ENCODE results near the gene OR52E5.

The OR52E5 gene

DNA sequence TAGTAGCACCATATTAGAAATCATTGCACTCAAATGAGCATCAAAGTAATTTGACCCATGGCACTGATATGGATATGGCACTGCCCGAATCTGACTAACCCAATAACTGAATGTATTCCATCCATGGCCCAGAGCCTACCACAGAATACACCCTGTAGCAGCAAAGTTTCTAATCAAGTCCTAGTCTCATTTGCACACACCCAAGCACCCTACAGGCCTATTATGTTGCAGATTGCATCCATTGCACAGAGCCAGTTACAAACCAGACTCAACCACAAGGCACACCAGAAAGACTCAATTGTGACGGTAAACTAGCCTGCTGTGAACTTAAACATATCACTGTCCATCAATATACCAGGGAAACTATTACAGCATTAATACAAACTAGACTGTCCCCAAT is 6.5 kb downstream of the OR52E5 start:
- DNase-seq (ENCODE audit: low read depth): no peak
- no peak overlapping the region for H3K4me3 ChIP-seq (ENCODE audit: low read length)

DNA sequence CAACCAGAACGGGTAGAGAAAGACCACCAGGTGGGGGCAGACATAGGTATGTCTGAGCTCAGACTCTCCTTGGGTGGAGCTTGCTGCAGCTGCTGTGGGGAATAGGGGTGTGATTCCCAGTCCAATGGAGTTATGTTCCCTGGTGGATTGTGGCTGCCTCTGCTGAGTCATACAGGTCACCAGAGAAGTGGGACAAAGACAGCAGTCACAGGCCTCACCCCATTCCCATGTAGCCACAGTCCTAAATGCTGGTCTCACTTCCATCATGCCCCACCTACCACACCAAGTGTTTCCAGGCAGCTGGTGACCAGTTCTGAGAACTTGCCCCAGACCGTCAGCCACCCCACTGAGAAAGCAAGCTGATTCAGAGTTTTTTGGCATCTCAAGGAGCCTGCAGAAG is 17.5 kb downstream of the OR52E5 start:
- Histone ChIP-seq H3K27me3 (replicated peaks; ENCODE audit: control insufficient read depth, insufficient read depth, low read length) (no peaks in the 10 kb centered on the region), H3K36me3 (ENCODE audit: control insufficient read depth, insufficient read depth, low read length, severe bottlenecking) (no peaks in the 10 kb centered on the region), H3K4me3 (ENCODE audit: low read length) (no peak overlapping the region), H3K9ac (ENCODE audit: low read length) (no peak overlapping the region), H3K4me1 (ENCODE audit: control insufficient read depth, insufficient read depth, low read length) (no peaks in the 10 kb centered on the region), H3K9me3 (ENCODE audit: control insufficient read depth, low read length) (no peaks in the 10 kb centered on the region)
- DNase-seq (ENCODE audit: low read depth): no peak

More for the DNA sequence above, 6.5 kb downstream of the OR52E5 start:
- Histone ChIP-seq H3K9me3 (ENCODE audit: control insufficient read depth, low read length) (no peaks in the 10 kb centered on the region), H3K27me3 (replicated peaks; ENCODE audit: control insufficient read depth, insufficient read depth, low read length) (no peaks in the 10 kb centered on the region), H3K4me1 (ENCODE audit: control insufficient read depth, insufficient read depth, low read length) (no peaks in the 10 kb centered on the region), H3K9ac (ENCODE audit: low read length) (no peak overlapping the region), H3K36me3 (ENCODE audit: control insufficient read depth, insufficient read depth, low read length, severe bottlenecking) (no peaks in the 10 kb centered on the region)

DNA sequence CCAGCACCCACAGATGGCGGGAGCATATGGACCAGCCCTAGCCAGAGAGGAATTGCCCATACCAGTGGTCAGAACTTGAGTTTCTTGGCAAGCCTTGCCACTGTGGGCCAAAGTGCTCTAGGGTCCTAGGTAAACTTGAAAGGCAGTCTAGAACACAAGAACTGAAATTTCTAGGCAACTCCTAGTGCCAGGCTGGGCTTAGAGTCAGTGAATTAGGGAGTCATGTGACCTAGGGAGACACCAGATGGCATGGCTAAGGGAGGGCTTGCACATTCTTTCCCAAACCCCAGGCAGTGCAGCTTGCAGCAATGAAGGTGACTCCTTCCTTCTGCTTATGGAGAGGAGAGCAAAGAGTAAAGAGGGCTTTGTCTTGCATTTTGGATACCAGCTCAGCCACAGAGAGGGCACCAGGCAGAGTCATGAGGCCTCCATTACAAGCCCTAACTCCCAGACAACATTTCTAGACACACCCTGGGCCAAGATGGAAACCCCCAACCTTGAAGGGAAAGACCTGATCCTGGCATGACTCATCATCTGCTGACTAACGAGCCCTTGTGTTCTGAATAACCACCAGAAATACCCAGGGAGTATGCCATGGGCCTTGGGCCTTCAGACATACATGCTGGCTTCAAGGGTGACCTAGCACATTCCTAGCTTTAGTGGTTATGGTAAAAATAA is 29.9 kb downstream of the OR52E5 start:
- peaks cover 4% of the 10 kb centered on the region for H3K9me3 ChIP-seq (ENCODE audit: control insufficient read depth, low read length)
- no peak overlapping the region for H3K9ac ChIP-seq (ENCODE audit: low read length)
- H3K36me3 ChIP-seq (ENCODE audit: control insufficient read depth, insufficient read depth, low read length, severe bottlenecking): no peaks in the 10 kb centered on the region
- H3K27me3 ChIP-seq (replicated peaks; ENCODE audit: control insufficient read depth, insufficient read depth, low read length): no peaks in the 10 kb centered on the region
- H3K4me3 ChIP-seq (ENCODE audit: low read length): no peak overlapping the region
- DNase-seq (ENCODE audit: low read depth): no peak
- H3K4me1 ChIP-seq (ENCODE audit: control insufficient read depth, insufficient read depth, low read length): no peaks in the 10 kb centered on the region

- no peak for DNase-seq (ENCODE audit: low read depth)
- Histone ChIP-seq H3K4me3 (ENCODE audit: low read length) (no peak overlapping the region), H3K4me1 (ENCODE audit: control insufficient read depth, insufficient read depth, low read length) (no peaks in the 10 kb centered on the region), H3K36me3 (ENCODE audit: control insufficient read depth, insufficient read depth, low read length, severe bottlenecking) (no peaks in the 10 kb centered on the region), H3K27me3 (replicated peaks; ENCODE audit: control insufficient read depth, insufficient read depth, low read length) (no peaks in the 10 kb centered on the region), H3K9me3 (ENCODE audit: control insufficient read depth, low read length) (peaks cover 4% of the 10 kb centered on the region), H3K9ac (ENCODE audit: low read length) (no peak overlapping the region)
These were observed 30.4 kb downstream of the OR52E5 start for GRCh38 chr11:5923427-5923776.

DNA sequence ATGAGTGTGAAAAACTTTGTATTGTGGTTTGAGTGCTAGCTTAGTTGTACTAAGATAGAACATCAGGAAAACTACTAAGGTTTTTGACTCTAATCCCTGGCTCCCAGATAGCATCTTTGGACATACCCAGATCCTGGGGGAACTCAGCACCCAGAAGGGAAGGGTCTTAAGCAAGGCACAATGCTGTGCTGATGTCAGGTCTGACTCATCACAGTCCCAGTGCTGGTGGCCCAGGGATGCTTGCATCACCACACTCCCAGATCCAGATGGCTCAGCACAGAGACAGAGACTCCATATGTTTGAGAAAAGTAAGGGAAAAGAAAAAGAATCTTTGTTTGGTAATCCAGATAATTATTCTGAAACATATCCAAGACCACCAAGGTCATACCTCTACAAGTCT is 30.8 kb downstream of the OR52E5 start:
- DNase-seq (ENCODE audit: low read depth): no peak
- Histone ChIP-seq H3K9ac (ENCODE audit: low read length) (no peak overlapping the region), H3K27me3 (replicated peaks; ENCODE audit: control insufficient read depth, insufficient read depth, low read length) (no peaks in the 10 kb centered on the region), H3K36me3 (ENCODE audit: control insufficient read depth, insufficient read depth, low read length, severe bottlenecking) (no peaks in the 10 kb centered on the region), H3K4me3 (ENCODE audit: low read length) (no peak overlapping the region), H3K9me3 (ENCODE audit: control insufficient read depth, low read length) (peaks cover 4% of the 10 kb centered on the region), H3K4me1 (ENCODE audit: control insufficient read depth, insufficient read depth, low read length) (no peaks in the 10 kb centered on the region)

- Histone ChIP-seq H3K27me3 (replicated peaks; ENCODE audit: control insufficient read depth, insufficient read depth, low read length) (no peaks in the 10 kb centered on the region), H3K4me1 (ENCODE audit: control insufficient read depth, insufficient read depth, low read length) (no peaks in the 10 kb centered on the region), H3K36me3 (ENCODE audit: control insufficient read depth, insufficient read depth, low read length, severe bottlenecking) (no peaks in the 10 kb centered on the region), H3K9me3 (ENCODE audit: control insufficient read depth, low read length) (peaks cover 4% of the 10 kb centered on the region), H3K4me3 (ENCODE audit: low read length) (no peak overlapping the region), H3K9ac (ENCODE audit: low read length) (no peak overlapping the region)
- no peak for DNase-seq (ENCODE audit: low read depth)
These were observed 35.3 kb downstream of the OR52E5 start for GRCh38 chr11:5928271-5928670.

- H3K4me1 ChIP-seq (ENCODE audit: control insufficient read depth, insufficient read depth, low read length): no peaks in the 10 kb centered on the region
- no peak for DNase-seq (ENCODE audit: low read depth)
- no peaks in the 10 kb centered on the region for H3K27me3 ChIP-seq (replicated peaks; ENCODE audit: control insufficient read depth, insufficient read depth, low read length)
- H3K9me3 ChIP-seq (ENCODE audit: control insufficient read depth, low read length): peaks cover 4% of the 10 kb centered on the region
- H3K36me3 ChIP-seq (ENCODE audit: control insufficient read depth, insufficient read depth, low read length, severe bottlenecking): no peaks in the 10 kb centered on the region
- H3K9ac ChIP-seq (ENCODE audit: low read length): no peak overlapping the region
- H3K4me3 ChIP-seq (ENCODE audit: low read length): no peak overlapping the region
These were observed 35.8 kb downstream of the OR52E5 start for GRCh38 chr11:5928811-5929210.

DNA sequence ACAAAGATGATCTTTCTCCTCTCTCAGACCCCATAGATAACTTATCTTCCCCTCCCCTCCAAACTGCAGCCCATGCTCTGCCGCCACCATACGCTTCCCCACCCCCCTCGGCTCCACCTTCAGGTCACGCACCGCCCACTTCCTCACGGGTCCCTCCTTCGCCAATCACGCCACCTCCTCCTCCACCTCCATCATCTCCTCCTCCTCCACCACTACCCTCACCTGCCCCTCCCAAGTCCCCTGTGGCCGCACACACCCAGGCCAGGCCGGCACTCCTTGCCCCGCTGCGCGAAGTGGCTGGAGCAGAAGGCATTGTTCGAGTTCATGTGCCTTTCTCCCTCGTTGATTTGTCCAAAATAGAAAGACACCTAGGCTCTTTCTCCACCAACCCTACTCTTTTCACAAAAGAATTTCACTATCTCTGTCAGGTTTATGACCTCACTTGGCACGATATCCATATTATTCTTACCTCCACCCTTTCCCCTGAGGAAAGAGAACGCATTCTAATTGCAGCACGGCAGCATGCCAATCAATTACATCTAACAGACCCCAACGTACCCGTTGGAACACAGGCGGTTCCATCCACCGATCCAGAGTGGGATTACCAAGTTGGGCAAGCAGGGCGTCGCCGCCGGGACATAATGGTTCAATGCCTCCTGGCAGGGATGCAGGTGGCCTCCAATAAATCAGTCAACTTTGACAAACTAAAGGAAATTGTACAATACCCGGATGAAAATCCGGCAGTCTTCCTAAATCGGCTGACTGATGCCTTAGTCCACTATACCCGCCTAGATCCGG is 36.8 kb downstream of the OR52E5 start:
- Histone ChIP-seq H3K36me3 (ENCODE audit: control insufficient read depth, insufficient read depth, low read length, severe bottlenecking) (no peaks in the 10 kb centered on the region), H3K4me1 (ENCODE audit: control insufficient read depth, insufficient read depth, low read length) (no peaks in the 10 kb centered on the region), H3K27me3 (replicated peaks; ENCODE audit: control insufficient read depth, insufficient read depth, low read length) (no peaks in the 10 kb centered on the region), H3K4me3 (ENCODE audit: low read length) (no peak overlapping the region), H3K9ac (ENCODE audit: low read length) (no peak overlapping the region), H3K9me3 (ENCODE audit: control insufficient read depth, low read length) (peaks cover 4% of the 10 kb centered on the region)
- DNase-seq (ENCODE audit: low read depth): no peak

DNA sequence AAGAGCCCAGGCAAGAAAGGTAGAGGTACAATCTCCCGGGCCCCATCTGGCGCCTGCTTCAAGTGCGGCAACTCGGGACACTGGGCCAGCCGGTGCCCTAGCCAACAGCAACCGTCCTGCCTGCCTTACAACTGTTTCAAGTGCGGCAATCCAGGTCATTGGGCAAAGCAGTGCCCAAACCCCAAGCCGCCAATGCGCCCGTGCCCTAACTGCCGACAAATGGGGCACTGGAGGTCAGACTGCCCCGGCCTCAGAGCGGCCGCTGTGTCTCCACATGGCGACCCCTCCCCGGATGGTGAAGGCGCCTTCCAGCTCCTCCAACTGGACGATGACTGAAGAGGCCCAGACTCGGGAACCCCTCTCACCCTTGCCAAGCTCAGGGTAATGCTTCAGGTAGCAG is 37.6 kb downstream of the OR52E5 start:
- DNase-seq (ENCODE audit: low read depth): no peak
- H3K4me1 ChIP-seq (ENCODE audit: control insufficient read depth, insufficient read depth, low read length): no peaks in the 10 kb centered on the region
- no peak overlapping the region for H3K4me3 ChIP-seq (ENCODE audit: low read length)
- no peaks in the 10 kb centered on the region for H3K27me3 ChIP-seq (replicated peaks; ENCODE audit: control insufficient read depth, insufficient read depth, low read length)
- peaks cover 4% of the 10 kb centered on the region for H3K9me3 ChIP-seq (ENCODE audit: control insufficient read depth, low read length)
- no peak overlapping the region for H3K9ac ChIP-seq (ENCODE audit: low read length)
- H3K36me3 ChIP-seq (ENCODE audit: control insufficient read depth, insufficient read depth, low read length, severe bottlenecking): no peaks in the 10 kb centered on the region

DNA sequence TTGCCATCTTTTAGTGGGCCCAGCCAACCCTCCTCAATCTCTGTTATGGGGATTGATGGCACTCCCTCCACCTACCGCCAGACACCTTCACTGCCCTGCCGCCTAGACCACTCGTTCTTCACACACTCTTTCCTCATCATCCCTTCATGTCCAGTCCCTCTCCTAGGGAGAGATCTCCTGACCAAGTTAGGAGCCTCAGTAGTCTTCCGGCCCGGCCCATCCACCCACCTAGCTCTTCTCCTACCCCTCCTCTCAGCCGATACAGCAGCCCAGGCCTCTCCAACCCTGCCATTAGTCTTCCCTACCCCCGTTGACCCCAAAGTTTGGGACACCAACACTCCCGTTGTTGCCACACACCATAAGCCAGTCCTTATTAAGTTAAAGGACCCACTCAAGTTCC is 38.1 kb downstream of the OR52E5 start:
- Histone ChIP-seq H3K4me3 (ENCODE audit: low read length) (no peak overlapping the region), H3K9ac (ENCODE audit: low read length) (no peak overlapping the region), H3K36me3 (ENCODE audit: control insufficient read depth, insufficient read depth, low read length, severe bottlenecking) (no peaks in the 10 kb centered on the region), H3K9me3 (ENCODE audit: control insufficient read depth, low read length) (peaks cover 4% of the 10 kb centered on the region), H3K27me3 (replicated peaks; ENCODE audit: control insufficient read depth, insufficient read depth, low read length) (no peaks in the 10 kb centered on the region), H3K4me1 (ENCODE audit: control insufficient read depth, insufficient read depth, low read length) (no peaks in the 10 kb centered on the region)
- no peak for DNase-seq (ENCODE audit: low read depth)

DNA sequence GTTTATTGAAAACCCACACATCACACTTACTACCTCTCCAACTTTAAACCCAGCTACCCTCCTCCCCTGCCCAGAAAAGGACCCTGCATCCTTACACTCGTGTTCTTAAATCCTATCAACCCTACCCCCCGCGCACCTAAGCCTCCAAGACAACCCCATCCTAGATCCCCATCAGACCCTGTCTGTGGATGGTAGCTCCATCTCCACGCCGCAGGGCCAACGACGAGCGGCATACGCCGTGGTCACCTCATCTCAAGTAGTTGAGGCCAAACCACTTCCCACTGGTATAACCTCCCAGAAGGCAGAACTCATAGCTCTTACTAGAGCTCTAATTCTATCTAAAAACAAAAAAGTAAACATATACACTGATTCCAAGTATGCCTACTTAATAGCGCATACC is 39.7 kb downstream of the OR52E5 start:
- Histone ChIP-seq H3K4me1 (ENCODE audit: control insufficient read depth, insufficient read depth, low read length) (no peaks in the 10 kb centered on the region), H3K27me3 (replicated peaks; ENCODE audit: control insufficient read depth, insufficient read depth, low read length) (no peaks in the 10 kb centered on the region), H3K9me3 (ENCODE audit: control insufficient read depth, low read length) (no peaks in the 10 kb centered on the region), H3K9ac (ENCODE audit: low read length) (no peak overlapping the region), H3K36me3 (ENCODE audit: control insufficient read depth, insufficient read depth, low read length, severe bottlenecking) (no peaks in the 10 kb centered on the region), H3K4me3 (ENCODE audit: low read length) (no peak overlapping the region)
- DNase-seq (ENCODE audit: low read depth): no peak

Measured in adipocyte (in vitro differentiated cells).